ENCODE data around the gene TGFB1I1. TPM values are rescaled to one million over a fixed set of nuclear protein-coding genes. Genes with fewer than 3 reads are reported as not detected.
"Not testable (repeated sequence)": the region's sequence is repeated elsewhere in the genome, so short reads cannot be mapped to it uniquely, and the experiment has no call there.

TGFB1I1 gene
- total RNA-seq, 1 donor from 2014 or later: 1.2 TPM

DNA sequence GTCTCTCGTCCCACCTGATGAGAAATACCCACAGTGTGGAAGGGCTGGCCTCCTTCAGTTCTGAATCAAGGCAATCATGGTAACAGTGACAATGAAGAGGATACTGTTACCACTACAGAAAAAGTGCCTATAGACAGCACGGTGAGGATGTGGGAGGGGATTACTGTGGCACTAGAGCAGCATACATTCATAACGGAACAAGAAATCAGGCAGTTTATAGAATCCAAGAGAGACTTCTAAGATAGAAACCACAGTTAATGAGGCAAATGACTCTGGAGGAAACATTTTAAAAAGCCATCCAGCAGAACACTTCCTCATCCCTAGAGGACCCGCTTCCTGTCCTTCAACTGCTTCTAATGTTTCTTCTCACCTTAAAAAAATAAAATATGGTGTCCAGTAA lies 33.5 kb downstream of the TGFB1I1 start:
- FAIRE-seq (no peak), DNase-seq (ENCODE audit: low spot score in 2 of 2) (no peak)

DNA sequence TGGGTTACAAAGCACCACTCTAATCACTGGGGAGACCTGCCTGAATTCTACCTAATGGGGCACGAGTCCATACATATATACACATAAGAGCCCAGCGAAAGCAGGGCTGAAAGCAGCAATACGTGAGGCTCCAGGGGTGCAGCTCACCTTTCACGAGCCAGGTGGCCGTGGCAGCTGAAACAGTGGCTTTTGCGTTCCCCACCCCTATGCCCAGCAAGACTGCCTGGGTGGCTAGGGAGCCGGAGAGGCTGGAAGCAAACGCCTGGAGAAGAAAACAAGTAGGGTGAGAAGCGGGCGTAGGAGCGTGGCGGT lies 35.6 kb downstream of the TGFB1I1 start:
- FAIRE-seq: no peak
- no peak for DNase-seq (ENCODE audit: low spot score in 2 of 2)

DNA sequence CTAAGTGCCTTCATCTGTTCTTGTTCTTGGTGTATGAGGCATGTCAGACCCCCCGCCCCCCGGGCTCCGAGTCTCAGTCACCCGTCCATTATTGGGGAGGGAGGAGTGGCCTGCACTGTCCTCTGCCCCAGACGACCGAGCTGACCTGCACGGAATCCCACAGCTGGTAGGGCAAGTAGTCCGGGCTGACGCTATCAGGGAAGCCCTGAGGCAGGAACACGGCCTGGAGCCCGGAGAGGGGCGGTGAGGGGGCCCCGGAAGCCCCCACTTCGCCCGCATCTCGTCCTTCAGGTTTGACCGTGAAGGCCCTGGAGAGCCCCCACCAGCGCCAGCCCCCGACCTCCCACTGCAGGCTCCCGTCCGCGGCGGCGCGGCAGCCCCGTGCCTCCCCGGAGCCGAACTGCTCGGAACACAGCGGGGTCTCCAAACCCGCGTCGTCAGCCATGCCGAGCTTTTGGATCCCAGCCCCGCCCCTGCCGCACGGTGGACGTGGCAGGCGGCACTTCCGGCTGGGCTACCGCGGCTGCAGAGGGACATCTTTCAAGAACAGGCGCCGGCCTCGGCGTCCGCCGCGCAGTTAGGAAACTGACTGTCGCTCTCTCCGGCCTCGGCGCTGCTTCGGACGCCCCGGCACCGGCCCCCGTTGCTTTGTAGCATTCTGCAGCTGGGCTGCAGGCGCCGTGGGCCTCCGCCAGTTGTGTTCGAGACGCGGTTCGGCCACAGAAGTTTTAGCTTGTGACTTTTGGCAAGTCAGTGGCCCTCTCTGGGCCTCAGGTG lies 36.2 kb downstream of the TGFB1I1 start, which contains the start of gene RUSF1:
Gene RUSF1 (minus strand): TSS at position 463 of the 777 bp plus-strand sequence. CDS start 18 bp downstream, at position 445.
- no peak for FAIRE-seq
- DNase-seq (ENCODE audit: low spot score in 2 of 2): peak; percentile 84 to 86

DNA sequence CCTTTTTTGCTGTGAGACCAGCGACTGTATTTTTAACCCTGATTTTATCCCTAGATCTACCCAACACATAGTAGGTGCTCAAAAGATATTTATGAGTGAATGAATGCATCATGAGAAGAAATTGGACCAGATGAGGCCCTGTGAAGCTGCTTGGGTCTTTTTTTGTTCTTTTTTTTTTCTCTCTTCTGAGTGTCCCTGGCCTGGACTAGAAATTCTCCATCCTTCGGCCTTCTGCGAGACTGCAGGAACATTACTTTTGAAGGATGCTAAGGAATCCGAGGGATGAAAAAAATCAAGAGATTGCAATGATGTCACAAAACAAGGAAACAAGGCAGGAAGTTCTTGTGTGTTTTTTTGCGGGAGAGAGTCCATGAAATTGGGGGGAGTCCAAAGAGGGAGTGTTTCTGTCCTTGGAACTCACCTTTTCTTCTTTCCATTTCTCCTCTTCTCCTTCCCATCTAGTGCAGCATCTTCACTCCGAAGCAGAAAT lies 36.8 kb downstream of the TGFB1I1 start:
- DNase-seq (ENCODE audit: low spot score in 2 of 2): no peak
- no peak for FAIRE-seq

DNA sequence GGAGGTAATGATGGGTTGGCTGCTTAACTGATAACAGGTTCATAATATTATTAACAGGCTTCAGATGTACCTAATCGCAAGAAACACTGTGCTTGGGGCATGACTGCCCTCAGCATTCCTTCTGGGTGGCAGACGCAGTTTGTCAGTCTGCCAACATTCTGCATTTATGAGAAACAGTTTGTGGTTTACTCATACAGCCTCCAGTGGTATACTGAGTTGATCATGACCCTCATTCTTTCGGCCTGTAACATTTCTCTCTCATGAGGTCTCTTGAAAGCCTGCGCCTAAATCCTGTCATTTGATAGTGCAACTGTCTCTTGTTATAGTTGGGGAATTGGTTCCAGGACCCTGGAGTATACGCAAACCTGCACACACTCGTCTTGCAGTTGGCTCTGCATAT lies 41.2 kb downstream of the TGFB1I1 start:
- no peak for FAIRE-seq

DNA sequence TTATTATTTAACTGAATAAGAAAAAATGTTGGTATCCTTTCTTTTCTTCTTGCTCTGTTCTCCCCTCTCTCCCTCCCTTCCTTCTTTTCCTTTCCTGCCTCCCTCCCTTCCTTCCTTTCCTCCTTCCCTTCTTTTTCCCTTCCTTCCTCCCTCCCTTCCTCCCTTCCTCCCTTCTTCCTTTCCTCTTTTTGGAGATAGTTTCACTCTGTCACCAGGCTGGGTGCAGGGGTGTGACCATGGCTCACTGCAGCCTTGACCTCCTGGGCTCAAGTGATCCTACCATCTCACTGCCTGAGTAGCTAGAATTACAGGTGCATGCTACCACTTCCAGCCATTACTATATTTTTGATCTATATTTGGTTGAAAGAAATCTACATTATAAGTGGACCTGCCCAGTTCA lies 41.9 kb downstream of the TGFB1I1 start:
- FAIRE-seq: no peak

More for the DNA sequence above, 41.2 kb downstream of the TGFB1I1 start:
- DNase-seq (ENCODE audit: low spot score in 2 of 2): no peak

DNA sequence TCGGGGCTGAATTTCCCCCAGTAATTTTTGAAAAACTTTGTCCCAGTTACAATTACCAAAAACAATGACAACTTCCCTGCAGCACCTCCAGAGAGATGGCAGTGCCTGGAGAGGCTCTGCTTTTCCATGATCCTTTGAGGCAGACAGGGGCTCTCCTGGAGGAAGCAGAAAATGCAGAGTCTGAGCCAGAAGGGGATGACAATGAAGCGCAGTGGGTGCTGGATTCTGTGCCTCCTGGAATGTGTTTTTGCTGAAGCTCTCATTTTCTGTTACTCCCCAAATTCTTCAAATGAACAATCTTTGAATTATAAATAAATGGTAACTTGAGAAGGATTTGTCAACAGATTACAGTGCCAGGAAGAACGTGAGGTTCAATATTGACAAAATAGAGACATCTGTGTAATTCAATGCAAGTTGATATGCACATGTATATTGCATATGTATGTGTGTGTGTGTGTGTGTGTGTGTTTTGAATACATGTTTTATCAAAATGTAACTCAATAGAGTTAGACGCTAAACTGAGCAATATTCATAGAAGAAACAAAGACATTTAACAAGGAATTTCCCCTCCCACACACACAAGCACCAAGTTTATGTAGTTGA lies 45.9 kb downstream of the TGFB1I1 start:
- FAIRE-seq (no peak), DNase-seq (ENCODE audit: low spot score in 2 of 2) (no peak)

More for the DNA sequence above, 41.9 kb downstream of the TGFB1I1 start:
- no peak for DNase-seq (ENCODE audit: low spot score in 2 of 2)

DNA sequence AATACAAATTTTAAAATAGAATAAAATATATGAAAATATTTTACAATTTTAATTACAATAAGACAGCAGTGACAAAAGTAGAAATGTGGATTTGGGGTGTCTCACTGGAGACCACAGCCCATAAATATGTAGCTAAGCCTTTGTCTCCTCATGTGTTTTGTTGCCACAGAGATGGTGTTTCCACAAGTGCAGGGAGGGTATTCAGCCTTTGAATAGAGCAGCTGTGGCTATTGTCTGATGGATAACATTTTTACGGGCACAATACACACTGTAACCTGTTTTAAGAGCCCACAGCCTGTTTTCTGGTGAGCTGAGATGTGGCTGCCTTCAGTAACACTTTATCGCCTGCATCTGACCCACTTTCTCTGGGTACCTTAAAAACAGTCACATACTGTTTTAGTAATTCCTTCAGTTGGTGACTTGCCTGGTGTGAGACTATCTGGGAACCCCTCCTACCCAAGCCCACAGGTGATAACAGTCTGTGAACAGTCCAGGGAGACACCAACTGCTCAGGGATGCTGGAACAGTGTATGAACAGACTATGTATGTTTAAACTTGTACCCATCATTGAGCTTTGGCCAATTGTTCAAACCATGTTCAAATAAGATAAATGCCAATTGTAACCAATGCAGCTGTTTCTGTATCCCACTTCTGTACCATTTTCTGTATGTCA lies 47.9 kb downstream of the TGFB1I1 start:
- DNase-seq (ENCODE audit: low spot score in 2 of 2): no peak
- FAIRE-seq: no peak

DNA sequence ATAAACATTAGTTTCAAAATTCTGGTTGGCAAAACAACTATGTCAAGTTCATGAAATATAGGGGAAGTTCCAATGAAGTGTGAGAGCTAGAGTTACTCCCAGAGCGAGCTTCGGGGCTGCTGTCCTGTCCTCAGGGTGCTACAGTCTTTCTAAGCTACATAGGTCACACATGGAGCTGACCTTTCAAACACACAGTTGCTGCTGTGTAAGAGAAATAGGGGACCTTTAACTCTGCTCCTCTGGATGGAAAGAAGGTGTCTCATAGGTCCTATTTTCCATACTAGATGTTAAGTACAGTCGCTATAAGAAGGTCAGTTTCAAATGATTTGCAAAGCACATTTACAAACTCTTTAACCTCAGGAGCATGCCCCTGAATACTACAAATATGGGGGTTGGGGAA lies 49.4 kb downstream of the TGFB1I1 start:
- DNase-seq (ENCODE audit: low spot score in 2 of 2): no peak
- FAIRE-seq: no peak

DNA sequence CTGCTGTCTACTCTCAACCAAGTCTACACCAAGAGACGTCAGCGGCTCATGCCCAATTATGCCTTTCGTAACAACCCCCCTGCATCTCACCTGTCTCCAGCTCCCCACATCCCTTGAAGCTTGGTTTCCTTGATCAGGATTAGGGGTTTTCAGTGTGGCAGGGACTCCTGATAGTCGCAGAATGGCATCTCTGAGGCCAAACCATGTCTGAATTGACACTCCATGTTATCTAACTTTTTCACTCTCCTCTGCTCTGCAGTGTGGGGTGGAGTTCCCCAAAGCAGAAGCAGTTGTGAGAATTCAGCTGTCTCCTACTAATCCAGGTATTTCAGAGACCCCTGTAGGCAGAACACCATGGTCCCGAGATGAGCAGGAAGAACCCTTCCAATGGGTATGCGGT lies 50.1 kb downstream of the TGFB1I1 start:
- FAIRE-seq (no peak), DNase-seq (ENCODE audit: low spot score in 2 of 2) (no peak)

DNA sequence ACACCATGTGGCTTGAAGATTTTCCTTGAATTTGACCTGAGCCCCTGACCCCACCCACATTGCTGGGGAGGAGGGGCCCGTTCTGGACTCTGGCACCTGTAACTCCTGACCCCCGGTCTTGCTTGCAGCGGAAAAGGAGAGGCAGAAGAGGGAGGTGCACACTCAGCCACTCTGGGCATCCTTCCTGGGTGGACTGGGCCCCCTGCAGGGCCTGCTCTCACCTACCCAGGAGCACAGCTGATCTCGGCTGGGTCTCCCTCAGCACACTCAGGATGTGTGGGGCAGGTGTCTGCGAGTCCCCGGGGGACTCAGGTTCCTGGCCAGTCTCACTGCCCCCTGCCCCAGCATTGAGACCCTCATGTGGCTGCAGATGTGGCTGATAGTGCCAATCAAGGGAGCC lies 51.8 kb downstream of the TGFB1I1 start:
- DNase-seq (ENCODE audit: low spot score in 2 of 2); FAIRE-seq: not testable (repeated sequence)

DNA sequence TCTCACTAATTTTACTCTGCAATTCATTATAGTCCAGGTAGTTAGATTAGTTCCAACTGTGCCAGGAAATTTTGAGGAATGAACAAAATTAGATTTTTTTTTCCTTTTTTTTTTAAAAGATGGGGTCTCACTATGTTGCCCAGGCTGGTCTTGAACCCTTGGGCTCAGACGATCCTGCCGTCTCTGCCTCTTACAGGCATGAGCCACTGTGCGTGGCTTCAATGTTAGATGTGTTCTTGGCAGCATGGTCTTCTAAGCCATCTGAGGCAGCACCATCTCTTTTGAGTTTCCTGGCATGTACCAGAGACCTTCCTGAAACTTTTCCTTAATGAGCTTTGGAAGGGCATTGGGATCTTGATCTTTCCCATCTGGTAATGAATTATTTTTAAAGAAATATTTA lies 53.2 kb downstream of the TGFB1I1 start:
- no peak for DNase-seq (ENCODE audit: low spot score in 2 of 2)
- FAIRE-seq: no peak

Other genes with a start within 250 kb of the TGFB1I1 start
- 2.0 TPM for gene ITGAM, start 212.2 kb upstream of the TGFB1I1 start, total RNA-seq
- gene ITGAX, start 117.0 kb upstream of the TGFB1I1 start, total RNA-seq: 0.41 TPM
- not detected for gene ITGAD, start 78.8 kb upstream of the TGFB1I1 start, total RNA-seq
- not detected for gene COX6A2, start 43.8 kb upstream of the TGFB1I1 start, total RNA-seq
- 0.41 TPM for gene ZNF843, start 29.4 kb upstream of the TGFB1I1 start, total RNA-seq
- 10.6 TPM for gene ARMC5, start 12.7 kb upstream of the TGFB1I1 start, total RNA-seq
- 1.2 TPM for gene SLC5A2, start 11.0 kb downstream of the TGFB1I1 start, total RNA-seq
- 26.9 TPM for gene RUSF1, start 36.2 kb downstream of the TGFB1I1 start, total RNA-seq
- 22.0 TPM for gene AHSP, start 55.7 kb downstream of the TGFB1I1 start, total RNA-seq

Data from frontal cortex (tissue), 4 donors.